Tibial nerve (tissue), 3 donors: ENCODE data around the gene POLDIP2.

Experiments
- POLR2A ChIP-seq, 2 donors: fragments of 450-650 bp; IDR thresholded peaks; one replicate each; pipeline ENCODE4 v1.6.1; 2017; ENCODE audit warnings: antibody characterized with exemption in 2 of 2, mild to moderate bottlenecking in 2 of 2, moderate library complexity in 2 of 2
- TF ChIP-seq, protein P1 (sequence below), 5 experiments: fragments of 200-600 bp in 3 of 5; fragments of 450-650 bp in 2 of 5; sonication (generic) in 3 of 5; IDR thresholded peaks; one replicate each; pipeline ENCODE4 v1.5.1; 2016 to 2019; ENCODE audit warnings: antibody characterized with exemption in 5 of 5, mild to moderate bottlenecking in 3 of 5, moderate library complexity in 2 of 5

GRCh38 chr17:28368306-28368831 lies 11.0 kb upstream of the POLDIP2 start:
- TF ChIP-seq, protein P1, sequence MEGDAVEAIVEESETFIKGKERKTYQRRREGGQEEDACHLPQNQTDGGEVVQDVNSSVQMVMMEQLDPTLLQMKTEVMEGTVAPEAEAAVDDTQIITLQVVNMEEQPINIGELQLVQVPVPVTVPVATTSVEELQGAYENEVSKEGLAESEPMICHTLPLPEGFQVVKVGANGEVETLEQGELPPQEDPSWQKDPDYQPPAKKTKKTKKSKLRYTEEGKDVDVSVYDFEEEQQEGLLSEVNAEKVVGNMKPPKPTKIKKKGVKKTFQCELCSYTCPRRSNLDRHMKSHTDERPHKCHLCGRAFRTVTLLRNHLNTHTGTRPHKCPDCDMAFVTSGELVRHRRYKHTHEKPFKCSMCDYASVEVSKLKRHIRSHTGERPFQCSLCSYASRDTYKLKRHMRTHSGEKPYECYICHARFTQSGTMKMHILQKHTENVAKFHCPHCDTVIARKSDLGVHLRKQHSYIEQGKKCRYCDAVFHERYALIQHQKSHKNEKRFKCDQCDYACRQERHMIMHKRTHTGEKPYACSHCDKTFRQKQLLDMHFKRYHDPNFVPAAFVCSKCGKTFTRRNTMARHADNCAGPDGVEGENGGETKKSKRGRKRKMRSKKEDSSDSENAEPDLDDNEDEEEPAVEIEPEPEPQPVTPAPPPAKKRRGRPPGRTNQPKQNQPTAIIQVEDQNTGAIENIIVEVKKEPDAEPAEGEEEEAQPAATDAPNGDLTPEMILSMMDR (IDR thresholded peaks at IDR 0.05): no peak
- no peak for TF ChIP-seq POLR2A (IDR thresholded peaks at IDR 0.05)
